Measurements from ENCODE around the gene SLC44A4. TPM values are rescaled to one million over a fixed set of nuclear protein-coding genes. Genes with fewer than 3 reads are reported as not detected.

The SLC44A4 gene
- total and polyA plus RNA-seq, 5 donors from 2014 or later, result 1.0 TPM; not detected in 4

- peak overlapping the region; percentile 78 to 92 (median 90) for H3K27ac Mint-ChIP-seq
- DNase-seq, result no peak
- no peaks in the 10 kb centered on the region for H3K27me3 Mint-ChIP-seq
- H3K4me3 Mint-ChIP-seq, result peak overlapping the region; percentile 85 to 97 (median 94)
- peak overlapping the region; percentile 83 for H3K27ac ChIP-seq (ENCODE audit: insufficient read depth, low read length, poor library complexity, severe bottlenecking)
- H3K9me3 ChIP-seq (ENCODE audit: control insufficient read depth in 2 of 2, low read length in 2 of 2), result no peaks in the 10 kb centered on the region
- H3K9me3 Mint-ChIP-seq, result peaks cover 0 to 1% (median 0%) of the 10 kb centered on the region in 7 donors
- H3K27me3 ChIP-seq (ENCODE audit: control insufficient read depth, insufficient read depth, low read length), result no peaks in the 10 kb centered on the region
- H3K4me3 ChIP-seq (ENCODE audit: low read depth, low read length), result peak overlapping the region; percentile 34
- ATAC-seq (ENCODE audit: low read depth in 2 of 2), result no peak
- H3K36me3 ChIP-seq (ENCODE audit: control insufficient read depth, insufficient read depth, low read length), result peaks cover 25% of the 10 kb centered on the region
- peaks cover 20% of the 10 kb centered on the region for H3K36me3 Mint-ChIP-seq
- peaks cover 15 to 49% (median 31%) of the 10 kb centered on the region in 4 donors for H3K4me1 Mint-ChIP-seq
- H3K4me1 ChIP-seq (ENCODE audit: control insufficient read depth, insufficient read depth, low read length, poor library complexity, severe bottlenecking), result peaks cover 29% of the 10 kb centered on the region
Observed at GRCh38 chr6:31813465-31813849, 65.3 kb downstream of the SLC44A4 start.

Other genes with a start within 250 kb of the SLC44A4 start
Only the 30 nearest of the 35 such genes appear.
- 9.8 TPM for gene GPANK1, start 214.0 kb downstream of the SLC44A4 start, total RNA-seq
- gene GPANK1, start 214.0 kb downstream of the SLC44A4 start, polyA plus RNA-seq, result 10 to 100 TPM; 21.6 to 27.3 (median 25.2) TPM
- 141 TPM for gene CSNK2B, start 212.9 kb downstream of the SLC44A4 start, total RNA-seq
- 100 to 1,000 TPM; 235 to 285 (median 261) TPM for gene CSNK2B, start 212.9 kb downstream of the SLC44A4 start, polyA plus RNA-seq
- gene LY6G5B, start 209.0 kb downstream of the SLC44A4 start, total RNA-seq, result 38.8 TPM
- not detected for gene LY6G5B, start 209.0 kb downstream of the SLC44A4 start, polyA plus RNA-seq
- 3.1 TPM for gene LY6G5C, start 197.9 kb downstream of the SLC44A4 start, total RNA-seq
- 10 to 100 TPM in 3 of 4 donors, 1 to 10 TPM in 1; 7.4 to 19.9 (median 11.9) TPM for gene LY6G5C, start 197.9 kb downstream of the SLC44A4 start, polyA plus RNA-seq
- 78.4 TPM for gene ABHD16A, start 175.7 kb downstream of the SLC44A4 start, total RNA-seq
- gene ABHD16A, start 175.7 kb downstream of the SLC44A4 start, polyA plus RNA-seq, result 10 to 100 TPM; 33.4 to 43.2 (median 35.8) TPM
- gene LY6G6F, start 172.1 kb downstream of the SLC44A4 start, total RNA-seq, result 1.5 TPM
- gene LY6G6F, start 172.1 kb downstream of the SLC44A4 start, polyA plus RNA-seq, result not detected
- not detected for gene LY6G6D, start 163.6 kb downstream of the SLC44A4 start, total RNA-seq
- gene LY6G6D, start 163.6 kb downstream of the SLC44A4 start, polyA plus RNA-seq, result not detected
- not detected for gene LY6G6C, start 157.3 kb downstream of the SLC44A4 start, total RNA-seq
- gene LY6G6C, start 157.3 kb downstream of the SLC44A4 start, polyA plus RNA-seq, result not detected
- gene MPIG6B, start 155.6 kb downstream of the SLC44A4 start, total RNA-seq, result 10.8 TPM
- under 1 TPM in 1 of 4 donors, not detected in 3; 0.43 TPM for gene MPIG6B, start 155.6 kb downstream of the SLC44A4 start, polyA plus RNA-seq
- gene DDAH2, start 149.7 kb downstream of the SLC44A4 start, total RNA-seq, result 13.6 TPM
- 10 to 100 TPM; 16.0 to 19.8 (median 17.7) TPM for gene DDAH2, start 149.7 kb downstream of the SLC44A4 start, polyA plus RNA-seq
- gene CLIC1, start 142.5 kb downstream of the SLC44A4 start, total RNA-seq, result 192 TPM
- gene CLIC1, start 142.5 kb downstream of the SLC44A4 start, polyA plus RNA-seq, result 100 to 1,000 TPM; 481 to 771 (median 621) TPM
- 17.4 TPM for gene MSH5, start 139.0 kb downstream of the SLC44A4 start, total RNA-seq
- gene MSH5, start 139.0 kb downstream of the SLC44A4 start, polyA plus RNA-seq, result 1 to 10 TPM; 1.2 to 3.3 (median 1.3) TPM
- gene SAPCD1, start 116.3 kb downstream of the SLC44A4 start, total RNA-seq, result 2.3 TPM
- gene SAPCD1, start 116.3 kb downstream of the SLC44A4 start, polyA plus RNA-seq, result not detected
- gene VWA7, start 101.7 kb downstream of the SLC44A4 start, total RNA-seq, result 6.8 TPM
- gene VWA7, start 101.7 kb downstream of the SLC44A4 start, polyA plus RNA-seq, result 1 to 10 TPM in 3 of 4 donors, under 1 TPM in 1; 0.91 to 1.2 (median 1.2) TPM
- 63.4 TPM for gene VARS1, start 83.2 kb downstream of the SLC44A4 start, total RNA-seq
- gene VARS1, start 83.2 kb downstream of the SLC44A4 start, polyA plus RNA-seq, result 10 to 100 TPM; 27.1 to 45.1 (median 29.9) TPM
- gene LSM2, start 72.0 kb downstream of the SLC44A4 start, total RNA-seq, result 29.3 TPM
- 100 to 1,000 TPM in 1 of 4 donors, 10 to 100 TPM in 3; 80.0 to 122 (median 87.5) TPM for gene LSM2, start 72.0 kb downstream of the SLC44A4 start, polyA plus RNA-seq
- gene HSPA1L, start 63.7 kb downstream of the SLC44A4 start, total RNA-seq, result 5.5 TPM
- 1 to 10 TPM; 2.2 to 4.2 (median 3.5) TPM for gene HSPA1L, start 63.7 kb downstream of the SLC44A4 start, polyA plus RNA-seq
- 30.6 TPM for gene HSPA1A, start 63.5 kb downstream of the SLC44A4 start, total RNA-seq
- gene HSPA1A, start 63.5 kb downstream of the SLC44A4 start, polyA plus RNA-seq, result 10 to 100 TPM; 65.7 to 93.0 (median 80.5) TPM
- gene HSPA1B, start 51.3 kb downstream of the SLC44A4 start, total RNA-seq, result 27.3 TPM
- gene HSPA1B, start 51.3 kb downstream of the SLC44A4 start, polyA plus RNA-seq, result 1 to 10 TPM; 2.3 to 6.8 (median 3.0) TPM
- gene NEU1, start 16.2 kb downstream of the SLC44A4 start, total RNA-seq, result 29.1 TPM
- 10 to 100 TPM; 26.4 to 32.4 (median 29.7) TPM for gene NEU1, start 16.2 kb downstream of the SLC44A4 start, polyA plus RNA-seq
- 46.4 TPM for gene EHMT2, start 18.7 kb upstream of the SLC44A4 start, total RNA-seq
- 10 to 100 TPM; 29.4 to 33.5 (median 31.9) TPM for gene EHMT2, start 18.7 kb upstream of the SLC44A4 start, polyA plus RNA-seq
- 0.20 TPM for gene ZBTB12, start 23.1 kb upstream of the SLC44A4 start, total RNA-seq
- gene ZBTB12, start 23.1 kb upstream of the SLC44A4 start, polyA plus RNA-seq, result not detected
- 1.3 TPM for gene C2, start 48.7 kb upstream of the SLC44A4 start, total RNA-seq
- gene C2, start 48.7 kb upstream of the SLC44A4 start, polyA plus RNA-seq, result under 1 TPM in 1 of 4 donors, not detected in 3; 0.47 TPM
- gene CFB, start 67.1 kb upstream of the SLC44A4 start, total RNA-seq, result 0.64 TPM
- 1 to 10 TPM in 3 of 4 donors, under 1 TPM in 1; 0.68 to 1.9 (median 1.6) TPM for gene CFB, start 67.1 kb upstream of the SLC44A4 start, polyA plus RNA-seq
- 51.4 TPM for gene NELFE, start 80.0 kb upstream of the SLC44A4 start, total RNA-seq
- gene NELFE, start 80.0 kb upstream of the SLC44A4 start, polyA plus RNA-seq, result 10 to 100 TPM; 52.9 to 62.3 (median 60.5) TPM
- gene SKIC2, start 80.2 kb upstream of the SLC44A4 start, total RNA-seq, result 101 TPM
- 10 to 100 TPM; 16.2 to 20.9 (median 17.5) TPM for gene SKIC2, start 80.2 kb upstream of the SLC44A4 start, polyA plus RNA-seq
- gene DXO, start 93.1 kb upstream of the SLC44A4 start, total RNA-seq, result 47.7 TPM
- 10 to 100 TPM in 2 of 4 donors, 1 to 10 TPM in 2; 8.4 to 10.5 (median 9.6) TPM for gene DXO, start 93.1 kb upstream of the SLC44A4 start, polyA plus RNA-seq
- gene C4A, start 103.1 kb upstream of the SLC44A4 start, total RNA-seq, result 4.0 TPM
- gene C4A, start 103.1 kb upstream of the SLC44A4 start, polyA plus RNA-seq, result under 1 TPM in 2 of 4 donors, not detected in 2; 0.28 to 0.30 TPM
- gene C4B, start 135.8 kb upstream of the SLC44A4 start, total RNA-seq, result 3.6 TPM
- under 1 TPM in 1 of 4 donors, not detected in 3; 0.52 TPM for gene C4B, start 135.8 kb upstream of the SLC44A4 start, polyA plus RNA-seq
- gene CYP21A2, start 159.4 kb upstream of the SLC44A4 start, total RNA-seq, result not detected
- gene CYP21A2, start 159.4 kb upstream of the SLC44A4 start, polyA plus RNA-seq, result not detected